ENCODE results near the gene XG. TPM values are rescaled to one million over a fixed set of nuclear protein-coding genes. Genes with fewer than 3 reads are reported as not detected.
"Not testable (repeated sequence)": the region's sequence is repeated elsewhere in the genome, so short reads cannot be mapped to it uniquely, and the experiment has no call there.

The XG gene
- total and polyA plus RNA-seq, 7 experiments from 2014 or later = 0.22 to 0.71 TPM; not detected in 5

DNA sequence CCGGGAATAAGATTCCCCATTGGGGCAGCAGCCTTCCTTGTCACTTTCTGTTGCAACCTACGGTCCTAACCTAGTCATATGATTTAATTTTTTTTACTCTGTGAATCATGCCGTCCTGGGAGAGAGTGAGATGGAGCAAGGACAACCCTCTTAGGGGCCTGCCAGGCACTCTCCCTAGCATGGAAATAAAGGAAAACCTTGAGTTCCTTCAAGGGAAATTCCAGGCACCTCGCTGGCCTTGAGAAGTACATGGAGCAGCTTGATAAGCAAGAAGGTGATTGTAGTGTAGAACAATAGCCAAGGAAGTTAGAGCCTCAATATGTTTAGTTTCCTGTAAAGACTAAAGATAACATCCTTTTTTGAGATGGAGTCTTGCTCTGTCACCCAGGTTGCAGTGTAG lies 10.8 kb downstream of the XG start:
- H3K36me3 ChIP-seq (ENCODE audit: control insufficient read depth in 2 of 3, insufficient read depth in 3 of 3, low read length in 3 of 3); H3K4me3 ChIP-seq (ENCODE audit: low read length); POLR2A ChIA-PET; DNase-seq; H3K4me3 Mint-ChIP-seq; H3K4me1 ChIP-seq (ENCODE audit: control insufficient read depth in 2 of 2, insufficient read depth in 2 of 2, low read length in 2 of 2); H3K27me3 ChIP-seq (ENCODE audit: control insufficient read depth in 2 of 2, insufficient read depth in 2 of 2, low read length in 2 of 2); H3K27ac Mint-ChIP-seq; CTCF ChIA-PET; H3K36me3 Mint-ChIP-seq; H3K9me3 Mint-ChIP-seq; H3K4me1 Mint-ChIP-seq; intact Hi-C loops (cut with micrococcal nuclease); ATAC-seq; H3K27ac ChIP-seq (ENCODE audit: low read depth, low read length); H3K27me3 Mint-ChIP-seq; H3K9me3 ChIP-seq (ENCODE audit: control insufficient read depth in 2 of 3, low read length in 3 of 3): not testable (repeated sequence)

GRCh38 chrX:2764766-2765548 lies 13.1 kb downstream of the XG start:
- DNase-seq; H3K4me3 Mint-ChIP-seq; H3K9me3 ChIP-seq (ENCODE audit: control insufficient read depth in 2 of 3, low read length in 3 of 3); H3K27me3 ChIP-seq (ENCODE audit: control insufficient read depth in 2 of 2, insufficient read depth in 2 of 2, low read length in 2 of 2); H3K36me3 Mint-ChIP-seq; intact Hi-C loops (cut with micrococcal nuclease); H3K36me3 ChIP-seq (ENCODE audit: control insufficient read depth in 2 of 3, insufficient read depth in 3 of 3, low read length in 3 of 3); H3K9me3 Mint-ChIP-seq; H3K27me3 Mint-ChIP-seq; H3K4me3 ChIP-seq (ENCODE audit: low read length); ATAC-seq; POLR2A ChIA-PET; H3K4me1 Mint-ChIP-seq; H3K27ac ChIP-seq (ENCODE audit: low read depth, low read length); CTCF ChIA-PET; H3K4me1 ChIP-seq (ENCODE audit: control insufficient read depth in 2 of 2, insufficient read depth in 2 of 2, low read length in 2 of 2): not testable (repeated sequence)
- peak overlapping the region in 1 of 9 donors; percentile 65 for H3K27ac Mint-ChIP-seq

- Histone ChIP-seq H3K4me3 (ENCODE audit: low read length) (no peak overlapping the region), H3K4me1 (ENCODE audit: control insufficient read depth in 2 of 2, insufficient read depth in 2 of 2, low read length in 2 of 2) (no peaks in the 10 kb centered on the region), H3K27me3 (ENCODE audit: control insufficient read depth in 2 of 2, insufficient read depth in 2 of 2, low read length in 2 of 2) (no peaks in the 10 kb centered on the region), H3K27ac (ENCODE audit: low read depth, low read length) (no peak overlapping the region), H3K9me3 (ENCODE audit: control insufficient read depth in 2 of 3, low read length in 3 of 3) (no peaks in the 10 kb centered on the region), H3K36me3 (ENCODE audit: control insufficient read depth in 2 of 3, insufficient read depth in 3 of 3, low read length in 3 of 3) (no peaks in the 10 kb centered on the region)
- Mint-ChIP-seq H3K27me3 (peaks cover 0 to 13% (median 9%) of the 10 kb centered on the region in 5 donors), H3K4me1 (peaks cover 0 to 8% (median 7%) of the 10 kb centered on the region in 7 donors), H3K36me3 (peaks cover 0 to 6% (median 0%) of the 10 kb centered on the region in 5 donors), H3K27ac (no peak overlapping the region), H3K4me3 (no peak overlapping the region), H3K9me3 (peaks cover 0 to 8% (median 0%) of the 10 kb centered on the region in 11 donors)
- DNase-seq (no peak), ATAC-seq (no peak)
- POLR2A ChIA-PET = no interaction called here
- CTCF ChIA-PET = no interaction called here
- intact Hi-C loops (cut with micrococcal nuclease) = no loop called here
Observed at GRCh38 chrX:2765549-2765830, 13.7 kb downstream of the XG start.

DNA sequence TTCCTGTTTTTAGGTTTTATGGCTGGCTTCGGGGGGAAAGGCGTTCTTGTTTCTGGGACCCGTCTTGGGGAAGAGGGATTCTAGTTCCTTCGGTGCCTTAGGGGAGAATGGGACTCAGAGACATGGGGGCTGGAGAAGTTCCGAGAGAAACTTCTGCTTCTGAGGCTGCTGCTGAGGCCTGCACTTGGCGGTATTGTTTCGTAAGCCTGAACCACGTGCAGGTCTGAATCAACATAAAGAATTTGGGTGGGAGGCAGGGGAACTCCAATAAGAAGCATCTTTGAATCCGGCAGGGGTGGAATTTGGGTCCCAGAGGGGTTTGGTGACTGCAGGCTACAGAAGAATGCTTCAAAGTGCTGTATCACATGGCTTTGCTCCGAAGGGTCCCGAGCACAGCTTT lies 15.1 kb downstream of the XG start:
- no peaks in the 10 kb centered on the region for H3K27me3 ChIP-seq (ENCODE audit: control insufficient read depth in 2 of 2, insufficient read depth in 2 of 2, low read length in 2 of 2)
- no peak overlapping the region for H3K27ac Mint-ChIP-seq
- H3K9me3 Mint-ChIP-seq = peaks cover 0 to 8% (median 1%) of the 10 kb centered on the region in 11 donors
- H3K4me1 ChIP-seq (ENCODE audit: control insufficient read depth in 2 of 2, insufficient read depth in 2 of 2, low read length in 2 of 2) = no peaks in the 10 kb centered on the region
- intact Hi-C loops (cut with micrococcal nuclease) = no loop called here
- H3K4me1 Mint-ChIP-seq = peaks cover 0 to 8% (median 7%) of the 10 kb centered on the region in 7 donors
- ATAC-seq (no peak), DNase-seq (no peak)
- CTCF ChIA-PET = no interaction called here
- no peak overlapping the region for H3K4me3 ChIP-seq (ENCODE audit: low read length)
- no peak overlapping the region for H3K27ac ChIP-seq (ENCODE audit: low read depth, low read length)
- no peaks in the 10 kb centered on the region for H3K36me3 ChIP-seq (ENCODE audit: control insufficient read depth in 2 of 3, insufficient read depth in 3 of 3, low read length in 3 of 3)
- no peaks in the 10 kb centered on the region for H3K9me3 ChIP-seq (ENCODE audit: control insufficient read depth in 2 of 3, low read length in 3 of 3)
- no peak overlapping the region for H3K4me3 Mint-ChIP-seq
- H3K36me3 Mint-ChIP-seq = peaks cover 0 to 13% (median 0%) of the 10 kb centered on the region in 5 donors
- POLR2A ChIA-PET = no interaction called here
- H3K27me3 Mint-ChIP-seq = peaks cover 0 to 22% (median 16%) of the 10 kb centered on the region in 5 donors

GRCh38 chrX:2767631-2768455 lies 16.0 kb downstream of the XG start:
- Histone ChIP-seq H3K27ac (ENCODE audit: low read depth, low read length) (no peak overlapping the region), H3K4me1 (ENCODE audit: control insufficient read depth in 2 of 2, insufficient read depth in 2 of 2, low read length in 2 of 2) (no peaks in the 10 kb centered on the region), H3K4me3 (ENCODE audit: low read length) (no peak overlapping the region), H3K9me3 (ENCODE audit: control insufficient read depth in 2 of 3, low read length in 3 of 3) (no peaks in the 10 kb centered on the region), H3K36me3 (ENCODE audit: control insufficient read depth in 2 of 3, insufficient read depth in 3 of 3, low read length in 3 of 3) (no peaks in the 10 kb centered on the region), H3K27me3 (ENCODE audit: control insufficient read depth in 2 of 2, insufficient read depth in 2 of 2, low read length in 2 of 2) (no peaks in the 10 kb centered on the region)
- Mint-ChIP-seq H3K27ac (no peak overlapping the region), H3K9me3 (peaks cover 0 to 8% (median 1%) of the 10 kb centered on the region in 11 donors), H3K4me1 (peaks cover 0 to 8% (median 7%) of the 10 kb centered on the region in 7 donors), H3K36me3 (peaks cover 0 to 13% (median 0%) of the 10 kb centered on the region in 5 donors), H3K4me3 (no peak overlapping the region), H3K27me3 (peaks cover 0 to 27% (median 22%) of the 10 kb centered on the region in 5 donors)
- POLR2A ChIA-PET = no interaction called here
- intact Hi-C loops (cut with micrococcal nuclease) = no loop called here
- CTCF ChIA-PET = no interaction called here
- DNase-seq (no peak), ATAC-seq (no peak)

- no peak for DNase-seq
- no peak for ATAC-seq
- no peak overlapping the region for H3K4me3 Mint-ChIP-seq
- intact Hi-C loops (cut with micrococcal nuclease) = no loop called here
- H3K27ac Mint-ChIP-seq = no peak overlapping the region
- H3K27ac ChIP-seq (ENCODE audit: low read depth, low read length) = no peak overlapping the region
- CTCF ChIA-PET = no interaction called here
- H3K9me3 ChIP-seq (ENCODE audit: control insufficient read depth in 2 of 3, low read length in 3 of 3) = no peaks in the 10 kb centered on the region
- POLR2A ChIA-PET = no interaction called here
- peaks cover 0 to 8% (median 7%) of the 10 kb centered on the region in 7 donors for H3K4me1 Mint-ChIP-seq
- H3K4me3 ChIP-seq (ENCODE audit: low read length) = no peak overlapping the region
- H3K27me3 ChIP-seq (ENCODE audit: control insufficient read depth in 2 of 2, insufficient read depth in 2 of 2, low read length in 2 of 2) = no peaks in the 10 kb centered on the region
- H3K36me3 ChIP-seq (ENCODE audit: control insufficient read depth in 2 of 3, insufficient read depth in 3 of 3, low read length in 3 of 3) = no peaks in the 10 kb centered on the region
- H3K9me3 Mint-ChIP-seq = peaks cover 0 to 16% (median 5%) of the 10 kb centered on the region in 11 donors
- peaks cover 0 to 32% (median 23%) of the 10 kb centered on the region in 5 donors for H3K27me3 Mint-ChIP-seq
- H3K36me3 Mint-ChIP-seq = peaks cover 0 to 13% (median 5%) of the 10 kb centered on the region in 5 donors
- no peaks in the 10 kb centered on the region for H3K4me1 ChIP-seq (ENCODE audit: control insufficient read depth in 2 of 2, insufficient read depth in 2 of 2, low read length in 2 of 2)
Observed at GRCh38 chrX:2769615-2770014, 17.8 kb downstream of the XG start.

Measured in naive thymus-derived CD4-positive, alpha-beta T cell (primary cell).